H1 (cell line): Measurements from ENCODE around the gene RNU6-7. TPM values are rescaled to one million over a fixed set of nuclear protein-coding genes. Genes with fewer than 3 reads are reported as not detected.

Source experiments
- GTF2F1 ChIP-seq: IDR thresholded peaks from 2 replicates; pipeline ENCODE4 v1.6.1; 2012; ENCODE audit warnings: low read depth, low read length, improper control_type of control experiment, borderline replicate concordance
- HDAC2 ChIP-seq, 2 experiments: fragments of 300-600 bp in 1 of 2; sonication (generic) in 1 of 2; IDR thresholded peaks; 2 replicates each; pipeline ENCODE4 v1.6.1; 2011 to 2012; ENCODE audit warnings: low read depth in 2 of 2, low read length in 2 of 2, mild to moderate bottlenecking in 2 of 2, moderate library complexity in 2 of 2, borderline replicate concordance in 1 of 2, inconsistent platforms in 1 of 2
- KDM4A ChIP-seq: IDR thresholded peaks from one replicate; pipeline ENCODE4 v1.7.1; 2012; ENCODE audit warnings: low read depth, mild to moderate bottlenecking, moderate library complexity, low read length, inconsistent platforms; ENCODE audit not compliant: severe bottlenecking
- MAX ChIP-seq: IDR thresholded peaks from 2 replicates; pipeline ENCODE4 v1.6.1; 2012; ENCODE audit warnings: inconsistent platforms
- SIN3A ChIP-seq, 2 experiments: IDR thresholded peaks in 1 of 2; conservative IDR thresholded peaks in 1 of 2; 2 replicates each; pipeline ENCODE4 v1.6.1; 2011 to 2012; ENCODE audit warnings: low read length in 2 of 2, improper control_type of control experiment in 1 of 2, low read depth in 1 of 2, mild to moderate bottlenecking in 1 of 2
- TAF1 ChIP-seq: IDR thresholded peaks from 2 replicates; pipeline ENCODE4 v1.6.1; 2011; ENCODE audit warnings: mild to moderate bottlenecking, low read depth, low read length
- polyA plus RNA-seq, 7 experiments: library from polyadenylated mRNA; depleted of rRNA in 3 of 7; stranded (reverse) in 5 of 7; unstranded in 2 of 7; fragments of >200 nt in 5 of 7; fragments of 200-250 nt in 2 of 7; gene quantifications; 1 replicate in 5 of 7; 2 replicates in 1 of 7; 4 replicates in 1 of 7; pipeline versions ENCODE4 v1.2.1 to v1.2.3, GENCODE V29; 2011 to 2013; ENCODE audit warnings: missing spikeins in 2 of 7, mixed read lengths in 2 of 7
- total RNA-seq: library from RNA; stranded (reverse); fragmentation: NEBNext Ultra II Directional; extraction: Animal tissue kit (Norgen Biotek cat#: 25700); gene quantifications from 2 replicates; pipeline ENCODE4 v1.2.1, GENCODE V29; 2021

RNU6-7 gene
- total and polyA plus RNA-seq, 2 of the 8 experiments (the other 6 are each of a cell fraction or from before 2014, with no cell fraction given), result not detected

- TF ChIP-seq MAX, result peak; percentile 43; the same call in 1 of the 2 replicates
- peak; percentile 23 to 85; a peak in 1 of 4 replicates for TF ChIP-seq HDAC2 (IDR thresholded peaks at IDR 0.05; ENCODE audit: borderline replicate concordance in 1 of 2, low read depth in 2 of 2, low read length in 2 of 2)
- no peak for TF ChIP-seq GTF2F1
- peak; percentile 79 for TF ChIP-seq KDM4A
- peak; percentile 17; the same call in 1 of the 2 replicates for TF ChIP-seq TAF1
- peak; percentile 68 to 90; a peak in 2 of 4 replicates for TF ChIP-seq SIN3A (conservative IDR thresholded peaks at IDR 0.05 in 1 of 2, IDR thresholded peaks at IDR 0.05 in 1 of 2; ENCODE audit: low read depth in 1 of 2, low read length in 2 of 2)
Observed at GRCh38 chr14:32201193-32201815, 541 bp upstream of the RNU6-7 start (continued).
